ENCODE data around the gene NR3C2.

NR3C2 gene

GRCh38 chr4:148057984-148058859, 384.0 kb downstream of the NR3C2 start:
- peak in 18 of 58 donors; percentile 9 to 58 (median 34) for DNase-seq

- no peak for DNase-seq
Measured at GRCh38 chr4:148057516-148057915, 384.7 kb downstream of the NR3C2 start.

GRCh38 chr4:148056879-148057278, 385.3 kb downstream of the NR3C2 start:
- DNase-seq = peak in 34 of 58 donors; percentile 11 to 61 (median 32)

GRCh38 chr4:148055844-148056243, 386.4 kb downstream of the NR3C2 start:
- DNase-seq = no peak

GRCh38 chr4:148054275-148054674, 387.9 kb downstream of the NR3C2 start:
- DNase-seq = no peak

- DNase-seq = no peak
Measured at GRCh38 chr4:148053298-148054003, 388.8 kb downstream of the NR3C2 start.

GRCh38 chr4:148052448-148052847, 389.8 kb downstream of the NR3C2 start:
- DNase-seq = no peak

GRCh38 chr4:148051403-148051802, 390.8 kb downstream of the NR3C2 start:
- DNase-seq = no peak

GRCh38 chr4:148048598-148048997, 393.6 kb downstream of the NR3C2 start:
- no peak for DNase-seq

GRCh38 chr4:148044912-148045352, 397.3 kb downstream of the NR3C2 start:
- DNase-seq = no peak

- DNase-seq = peak in 16 of 58 donors; percentile 7 to 58 (median 22)
Measured at GRCh38 chr4:148044089-148044911, 397.9 kb downstream of the NR3C2 start.

- DNase-seq = no peak
Measured at GRCh38 chr4:148041606-148042329, 400.4 kb downstream of the NR3C2 start.

- DNase-seq = no peak
Measured at GRCh38 chr4:148034813-148035212, 407.4 kb downstream of the NR3C2 start.

- no peak for DNase-seq
Measured at GRCh38 chr4:148030193-148030873, 411.9 kb downstream of the NR3C2 start.

- DNase-seq = no peak
Measured at GRCh38 chr4:148029781-148030180, 412.4 kb downstream of the NR3C2 start.

All from anterior cingulate cortex (tissue), 58 donors.